Mucosa of descending colon (tissue), 3 donors: ENCODE measurements around the gene LPCAT2. TPM values are rescaled to one million over a fixed set of nuclear protein-coding genes. Genes with fewer than 3 reads are reported as not detected.

Experiments used
- ATAC-seq: fragments of 200-7000 bp; cut with Tn5 transposase; one replicate; pipeline ENCODE4 v1.9.1; 2020; ENCODE audit warnings: mild to moderate bottlenecking, moderate library complexity
- DNase-seq, 3 donors: peaks; one replicate each; pipeline ENCODE4 v3.0.0-alpha.2; 2020
- H3K36me3 ChIP-seq: fragments of 200-600 bp; one replicate; pipeline ENCODE4 v1.8.0; 2021; ENCODE audit warnings: low read depth, mild to moderate bottlenecking
- H3K4me1 ChIP-seq: fragments of 200-600 bp; one replicate; pipeline ENCODE4 v1.8.0; 2021; ENCODE audit warnings: low read depth, mild to moderate bottlenecking
- H3K4me3 ChIP-seq: fragments of 200-600 bp; one replicate; pipeline ENCODE4 v1.8.0; 2021; ENCODE audit warnings: mild to moderate bottlenecking
- H3K9me3 ChIP-seq: fragments of 200-600 bp; one replicate; pipeline ENCODE4 v1.8.0; 2021; ENCODE audit warnings: mild to moderate bottlenecking
- CTCF ChIP-seq: fragments of 200-600 bp; IDR thresholded peaks from one replicate; pipeline ENCODE4 v1.8.0; 2022; ENCODE audit warnings: antibody characterized with exemption, mild to moderate bottlenecking
- intact Hi-C, 2 donors: fragments of 100-400 bp; cut with DNase I in 1 of 2; cut with micrococcal nuclease in 1 of 2; formaldehyde crosslinking; loops; one replicate each; pipeline versions ENCODE4 v1.11.0 to v1.11.1; 2022; cut with DNase I, micrococcal nuclease
- total RNA-seq, 3 donors: library from RNA; stranded (reverse); fragmentation: NEBNext Ultra II Directional in 2 of 3; extraction: Animal tissue kit (Norgen Biotek cat#: 25700) in 2 of 3; gene quantifications; one replicate each; pipeline versions ENCODE4 v1.2.1 to v1.2.4, GENCODE V29; 2021 to 2023
- donor health status: DM: no; HTN: no; CAD: no; lungs with moderate emphysema.
- donor health status: DM: no; HTN: no; CAD: no.
- donor health status: DM: no; HTN: yes; CAD: no.

LPCAT2 gene
- total RNA-seq, 3 donors from 2014 or later, result 11.3 to 22.1 (median 13.8) TPM

- Histone ChIP-seq H3K4me1 (no peaks in the 10 kb centered on the region), H3K9me3 (no peaks in the 10 kb centered on the region), H3K36me3 (no peaks in the 10 kb centered on the region), H3K4me3 (no peak overlapping the region)
- intact Hi-C loops, result no loop called here
- no peak for ATAC-seq
- DNase-seq, result no peak
- no peak for TF ChIP-seq CTCF
These were observed 125.3 kb downstream of the LPCAT2 start for GRCh38 chr16:55634193-55634592.

Other genes starting within 250 kb of the LPCAT2 start
- gene IRX6, start 184.9 kb upstream of the LPCAT2 start, total RNA-seq, result under 1 TPM in 1 of 3 donors, not detected in 2; 0.13 TPM
- gene MMP2, start 29.9 kb upstream of the LPCAT2 start, total RNA-seq, result 100 to 1,000 TPM in 2 of 3 donors, 10 to 100 TPM in 1; 30.1 to 193 (median 153) TPM
- gene CAPNS2, start 57.6 kb downstream of the LPCAT2 start, total RNA-seq, result under 1 TPM; 0.41 to 0.60 (median 0.51) TPM
- under 1 TPM in 2 of 3 donors, not detected in 1; 0.09 to 0.19 TPM for gene SLC6A2, start 146.9 kb downstream of the LPCAT2 start, total RNA-seq